NCI-H748 (cell line): ENCODE measurements around the gene ZNF598.
A peak's percentile ranks its signal among the peaks of the same experiment; 100 is the strongest.

ENCODE experiments used
- DNase-seq: peaks from one replicate; lab custom pipeline; 2025; ENCODE audit not compliant: unreplicated experiment; lab: John Stamatoyannopoulos, UW

ZNF598 gene

DNA sequence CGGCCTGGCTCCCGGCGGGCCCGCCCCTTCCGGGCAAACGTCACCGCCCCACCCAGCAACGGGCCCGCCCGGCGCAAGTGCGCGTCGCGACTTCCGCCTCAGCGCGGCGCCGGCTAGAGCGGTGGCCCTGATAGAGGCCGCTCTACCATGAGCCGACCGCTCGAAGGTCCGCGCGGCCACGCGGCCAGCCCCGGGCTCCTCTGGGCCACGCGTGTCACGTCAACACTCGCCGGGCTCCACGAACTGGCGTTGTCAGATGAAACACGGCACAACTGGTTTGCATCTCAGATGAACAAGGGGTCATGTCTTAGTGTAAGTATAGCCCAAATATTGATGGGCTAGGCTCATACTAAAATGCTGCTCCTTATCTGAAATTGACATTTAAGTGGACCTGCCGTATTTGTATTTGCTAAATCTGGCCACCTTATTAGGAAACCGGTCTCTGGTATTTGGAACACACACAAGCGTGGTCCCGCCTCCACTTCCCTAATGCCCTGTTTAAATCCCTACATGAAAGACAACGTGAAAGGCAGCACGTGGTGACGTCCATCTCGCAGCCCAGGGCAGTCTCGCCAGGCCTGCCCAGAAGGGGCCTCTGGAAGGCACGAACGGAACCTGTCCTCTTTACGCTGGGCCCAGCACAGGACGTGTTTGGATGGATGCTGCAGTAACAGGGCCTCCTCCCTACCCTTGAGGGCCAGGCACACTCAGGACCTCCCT, at the start of gene ZNF598:
ZNF598 (minus strand) TSS at position 31 of the 720 bp plus-strand sequence.
- peak; percentile 87 for DNase-seq

DNA sequence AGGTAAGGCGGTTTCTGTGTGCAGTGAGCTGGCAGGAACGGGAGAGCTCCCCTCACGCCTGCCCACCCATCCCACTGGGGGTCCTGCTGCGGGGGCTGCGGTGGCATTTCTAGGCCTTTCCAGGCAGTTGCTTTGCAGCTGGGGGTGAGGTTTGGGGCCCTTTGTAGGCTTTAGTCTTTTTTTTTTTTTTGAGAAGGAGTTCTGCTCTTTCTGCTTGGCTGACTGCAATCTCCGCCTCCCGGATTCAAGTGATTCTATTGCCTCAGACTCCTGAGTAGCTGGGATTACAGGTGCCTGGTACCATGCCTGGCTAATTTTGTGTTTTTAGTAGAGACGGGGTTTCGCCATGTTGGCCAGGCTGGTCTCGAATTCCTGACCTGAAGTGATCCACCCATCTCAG, 49.3 kb upstream of the ZNF598 start:
- DNase-seq = no peak

GRCh38 chr16:2058420-2058819, 48.8 kb upstream of the ZNF598 start:
- DNase-seq = no peak

DNA sequence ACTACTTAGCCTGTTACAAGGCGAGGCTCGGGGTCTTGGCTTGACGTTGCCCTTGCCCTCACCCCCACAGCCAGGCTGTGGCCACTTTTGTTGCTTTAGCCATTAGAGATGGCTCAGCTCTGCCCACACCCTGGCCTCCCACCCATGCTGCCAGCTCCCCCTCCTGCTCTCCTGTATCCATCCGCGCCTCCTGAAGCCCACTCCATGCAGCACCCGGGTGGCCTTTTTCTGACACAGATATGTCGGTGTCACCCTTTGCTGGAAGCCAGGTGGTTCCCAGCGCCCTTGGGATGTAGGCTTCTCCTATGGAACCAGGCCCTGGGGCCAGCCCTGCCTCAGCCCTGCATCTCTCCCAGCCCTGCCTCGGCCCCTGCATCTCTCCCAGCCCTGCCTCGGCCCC, 47.8 kb upstream of the ZNF598 start:
- DNase-seq = no peak

- no peak for DNase-seq
These were observed 47.2 kb upstream of the ZNF598 start for GRCh38 chr16:2056681-2057407.

DNA sequence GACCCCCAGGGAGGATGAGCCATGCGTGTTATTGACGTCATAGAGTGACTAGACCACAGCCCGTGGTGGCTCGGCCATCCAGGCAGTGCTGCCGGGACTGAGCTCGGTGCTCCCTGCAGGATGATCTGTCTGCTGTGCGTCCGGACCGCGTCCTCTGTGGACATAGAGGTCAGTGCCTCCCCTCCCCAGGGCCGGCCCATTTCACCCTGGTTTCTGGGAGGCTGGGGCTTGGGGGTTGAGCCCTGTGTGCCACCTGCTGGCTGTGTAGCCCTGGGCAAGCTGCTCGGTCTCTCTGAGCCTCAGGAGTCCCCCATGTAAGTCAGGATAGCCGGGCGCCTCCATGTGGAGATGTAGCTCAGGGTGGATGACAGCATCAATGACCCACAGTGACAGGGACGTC, 46.5 kb upstream of the ZNF598 start:
- DNase-seq = no peak

GRCh38 chr16:2054543-2055245, 45.1 kb upstream of the ZNF598 start:
- peak; percentile 8 for DNase-seq

DNA sequence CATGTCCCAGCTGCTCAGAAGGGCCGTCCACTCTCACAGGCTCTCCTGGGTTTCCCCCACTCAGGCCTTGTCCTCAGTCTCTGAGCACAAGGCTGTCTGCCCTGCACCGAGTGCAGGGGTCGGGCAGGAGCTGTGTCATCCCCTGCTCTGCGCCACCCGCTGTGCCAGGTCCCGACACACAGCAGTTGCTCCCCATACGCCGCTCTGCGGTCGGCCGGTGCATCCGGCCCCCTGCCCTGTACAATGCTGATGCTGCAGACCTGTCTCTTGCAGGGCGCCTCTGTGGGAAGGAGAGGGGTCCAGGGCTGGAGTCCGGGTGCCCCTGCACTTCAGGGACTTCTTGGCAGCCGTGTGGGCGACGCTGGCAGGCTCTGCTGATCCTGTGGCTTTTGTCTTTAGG, 44.3 kb upstream of the ZNF598 start:
- DNase-seq = no peak

GRCh38 chr16:2053211-2053610, 43.6 kb upstream of the ZNF598 start:
- no peak for DNase-seq

- peak; percentile 37 for DNase-seq
These were observed 38.5 kb upstream of the ZNF598 start for GRCh38 chr16:2048116-2048543.

- DNase-seq = peak; percentile 92
These were observed 37.9 kb upstream of the ZNF598 start, which contains the start of the genes NTHL1 and TSC2 for GRCh38 chr16:2047330-2048115. Gene NTHL1 (minus strand): TSS chr16:2047834. CDS start chr16:2047823, 11 bp downstream. Gene TSC2 (plus strand): TSS chr16:2047985. CDS start chr16:2048616, 631 bp downstream.

- peak; percentile 48 for DNase-seq
These were observed 37.3 kb upstream of the ZNF598 start for GRCh38 chr16:2046893-2047329.

GRCh38 chr16:2045965-2046892, 36.6 kb upstream of the ZNF598 start:
- DNase-seq = no peak

- DNase-seq = no peak
These were observed 34.9 kb upstream of the ZNF598 start for GRCh38 chr16:2044541-2044940.

DNA sequence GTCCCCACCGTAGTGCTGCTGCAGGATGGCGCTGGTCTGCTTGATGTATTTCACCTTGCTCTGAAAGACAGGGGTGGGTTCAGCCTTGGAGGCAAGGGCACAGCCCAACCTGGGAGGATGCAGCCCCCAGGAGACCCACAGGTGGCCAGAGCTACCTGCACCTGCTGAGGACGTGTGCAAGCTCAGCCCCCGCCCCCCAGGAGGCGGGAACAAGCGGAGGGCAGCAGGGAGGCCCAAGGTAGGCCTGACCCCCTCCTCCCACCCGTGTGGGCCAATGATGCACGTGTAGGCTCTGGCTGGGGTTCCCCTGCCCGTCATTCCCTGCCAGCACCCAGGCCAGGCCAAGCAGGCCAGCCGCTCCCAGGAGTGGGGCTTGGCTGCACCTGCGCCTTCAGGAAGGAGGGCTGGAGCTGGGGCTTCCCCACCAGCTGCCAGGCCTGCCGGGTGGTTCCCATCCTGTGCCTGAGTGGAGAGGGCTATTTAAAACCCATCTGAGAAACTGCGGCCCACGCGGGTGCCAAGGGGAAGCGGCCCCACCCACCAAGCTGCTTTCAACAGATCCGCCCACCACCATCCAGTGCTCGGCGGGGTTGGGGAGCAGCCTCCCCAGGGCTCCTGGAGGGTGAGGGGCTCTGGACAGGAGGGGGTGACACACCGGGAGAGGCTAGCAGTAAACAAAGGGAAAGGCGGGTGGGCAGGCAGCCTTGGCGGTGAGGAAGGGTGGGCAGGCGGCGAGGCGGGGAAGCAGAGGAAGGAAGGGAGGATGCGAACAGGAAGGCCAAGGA, 34.2 kb upstream of the ZNF598 start:
- no peak for DNase-seq

GRCh38 chr16:2042986-2043666, 33.5 kb upstream of the ZNF598 start:
- DNase-seq = no peak

DNA sequence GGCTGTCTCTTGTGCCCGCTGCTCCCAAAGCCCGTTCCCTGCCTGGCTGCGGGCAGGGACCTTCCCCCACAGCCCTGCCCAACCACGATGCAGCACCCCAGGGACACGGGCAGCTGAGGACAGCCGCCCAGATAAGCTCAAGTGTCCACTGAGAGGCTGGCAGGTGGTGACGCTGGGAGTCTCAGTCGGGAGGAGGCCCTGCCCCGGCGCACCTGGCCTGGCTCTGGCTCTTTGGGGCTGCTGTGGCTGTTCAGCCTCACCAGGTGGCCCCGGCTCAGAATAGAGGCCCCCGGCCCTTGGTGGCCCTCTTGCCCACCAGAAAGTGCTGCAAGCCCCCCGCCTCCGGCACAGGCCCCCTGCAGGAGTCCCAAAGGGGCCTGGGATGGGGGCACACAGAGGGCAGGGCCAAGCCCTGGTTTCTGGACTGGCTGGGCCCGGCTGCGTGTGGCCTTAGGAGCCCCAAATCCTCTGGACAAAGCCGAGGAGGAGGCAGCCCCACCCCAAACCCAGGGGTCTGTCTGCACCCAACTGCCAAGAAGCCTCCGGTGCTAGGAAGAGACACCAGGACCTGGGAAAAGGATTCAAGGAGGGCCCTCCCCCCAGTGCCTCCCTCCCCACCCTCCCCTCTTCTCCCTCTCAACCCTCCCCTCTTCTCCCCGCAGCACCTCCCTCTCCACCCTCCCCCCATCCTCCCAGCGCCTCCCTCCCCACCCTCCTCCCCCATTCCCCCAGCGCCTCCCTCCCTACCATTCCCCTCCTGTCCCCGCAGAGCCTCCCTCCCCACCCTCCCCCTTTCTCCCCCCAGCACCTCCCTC, 32.8 kb upstream of the ZNF598 start:
- DNase-seq = no peak
